Measurements from ENCODE around the gene PTRH1. TPM values are rescaled to one million over a fixed set of nuclear protein-coding genes. Genes with fewer than 3 reads are reported as not detected.
A peak's percentile ranks its signal among the peaks of the same experiment; 100 is the strongest.
"Not testable (repeated sequence)": the region's sequence is repeated elsewhere in the genome, so short reads cannot be mapped to it uniquely, and the experiment has no call there.

Gene PTRH1, protein sequence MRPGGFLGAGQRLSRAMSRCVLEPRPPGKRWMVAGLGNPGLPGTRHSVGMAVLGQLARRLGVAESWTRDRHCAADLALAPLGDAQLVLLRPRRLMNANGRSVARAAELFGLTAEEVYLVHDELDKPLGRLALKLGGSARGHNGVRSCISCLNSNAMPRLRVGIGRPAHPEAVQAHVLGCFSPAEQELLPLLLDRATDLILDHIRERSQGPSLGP
- total RNA-seq (ENCODE audit: low replicate concordance) = 13.2 and 17.2 TPM in 2 replicates

DNA sequence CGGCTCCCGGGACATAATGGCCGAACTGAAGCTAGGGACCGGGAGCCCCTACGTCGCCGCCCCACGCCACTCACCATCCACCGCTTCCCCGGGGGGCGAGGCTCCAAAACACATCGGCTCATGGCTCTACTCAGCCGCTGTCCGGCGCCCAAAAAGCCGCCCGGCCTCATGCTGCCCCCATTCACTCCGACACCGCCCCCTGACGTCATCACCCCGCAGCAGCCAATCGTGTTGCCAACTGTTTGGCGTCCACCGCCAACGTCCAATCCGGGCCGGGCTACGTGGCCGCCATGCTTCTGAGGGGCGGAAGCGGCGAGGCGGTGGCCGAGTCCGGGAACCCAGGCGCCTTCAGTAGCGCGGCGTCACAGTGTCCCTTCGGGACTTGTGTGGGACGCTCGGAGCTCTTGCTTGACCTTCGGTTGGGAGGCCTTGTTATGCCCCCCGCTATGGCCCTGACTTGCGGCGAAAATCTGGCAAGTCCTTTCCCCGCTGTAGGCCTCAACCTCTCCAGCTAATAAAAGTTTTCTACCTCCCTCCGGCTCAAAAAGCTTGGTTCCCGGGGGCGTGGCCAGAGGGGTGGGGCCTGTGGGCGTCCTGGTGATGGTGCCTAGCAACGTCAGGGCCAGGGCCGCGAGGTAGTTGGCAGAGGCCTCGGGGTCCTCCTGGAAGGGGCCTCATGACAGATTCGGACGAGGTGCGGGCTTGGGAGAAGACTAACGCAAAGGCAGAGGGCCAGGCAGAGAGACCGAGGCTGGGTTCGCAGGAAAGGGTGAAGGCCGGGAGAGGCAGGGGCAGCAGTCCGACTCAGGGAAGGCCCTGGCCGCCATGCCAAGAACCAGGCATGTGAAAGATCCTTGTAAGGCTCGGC is at the start of gene PTRH1, which contains the start of gene TTC16:
PTRH1 (minus strand) TSS at position 194 of the 868 bp plus-strand sequence; CDS start at position 170, 24 bp downstream.
TTC16 (plus strand) TSS at position 610 of the 868 bp plus-strand sequence; CDS start at position 677, 67 bp downstream.
- H3K4me3 ChIP-seq (ENCODE audit: low read depth, low read length) = peak within 1 kb of the TSS; percentile 88
- peak; percentile 94 for DNase-seq (ENCODE audit: low read depth)
- TF ChIP-seq, protein P1, sequence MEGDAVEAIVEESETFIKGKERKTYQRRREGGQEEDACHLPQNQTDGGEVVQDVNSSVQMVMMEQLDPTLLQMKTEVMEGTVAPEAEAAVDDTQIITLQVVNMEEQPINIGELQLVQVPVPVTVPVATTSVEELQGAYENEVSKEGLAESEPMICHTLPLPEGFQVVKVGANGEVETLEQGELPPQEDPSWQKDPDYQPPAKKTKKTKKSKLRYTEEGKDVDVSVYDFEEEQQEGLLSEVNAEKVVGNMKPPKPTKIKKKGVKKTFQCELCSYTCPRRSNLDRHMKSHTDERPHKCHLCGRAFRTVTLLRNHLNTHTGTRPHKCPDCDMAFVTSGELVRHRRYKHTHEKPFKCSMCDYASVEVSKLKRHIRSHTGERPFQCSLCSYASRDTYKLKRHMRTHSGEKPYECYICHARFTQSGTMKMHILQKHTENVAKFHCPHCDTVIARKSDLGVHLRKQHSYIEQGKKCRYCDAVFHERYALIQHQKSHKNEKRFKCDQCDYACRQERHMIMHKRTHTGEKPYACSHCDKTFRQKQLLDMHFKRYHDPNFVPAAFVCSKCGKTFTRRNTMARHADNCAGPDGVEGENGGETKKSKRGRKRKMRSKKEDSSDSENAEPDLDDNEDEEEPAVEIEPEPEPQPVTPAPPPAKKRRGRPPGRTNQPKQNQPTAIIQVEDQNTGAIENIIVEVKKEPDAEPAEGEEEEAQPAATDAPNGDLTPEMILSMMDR (IDR thresholded peaks at IDR 0.05; ENCODE audit: insufficient read depth, low read length) = no peak

DNA sequence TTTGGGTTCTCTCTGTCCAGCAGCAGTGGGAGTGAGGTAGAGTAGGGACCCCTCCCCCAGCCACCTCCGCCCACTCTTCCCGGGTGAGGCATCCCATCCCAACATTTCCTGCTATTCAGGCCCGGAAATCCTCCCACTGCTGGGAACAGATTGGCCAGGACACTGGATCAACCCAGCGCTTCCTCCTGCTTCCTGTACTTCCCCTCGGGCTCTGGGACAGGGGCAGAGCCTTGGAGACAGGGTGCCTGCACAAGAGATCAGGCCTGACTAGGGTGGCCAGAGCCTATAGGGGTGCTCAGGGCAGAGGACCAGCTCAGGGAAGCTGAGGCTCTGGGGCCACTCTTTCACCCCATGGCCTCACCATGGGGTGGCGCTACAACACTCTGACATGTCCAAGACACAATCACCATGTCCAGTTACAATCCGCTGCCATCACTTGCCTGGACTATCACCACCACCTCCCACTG is 48.5 kb upstream of the PTRH1 start:
- H3K4me3 ChIP-seq (ENCODE audit: low read depth, low read length) = no peak overlapping the region
- TF ChIP-seq, protein P1 (IDR thresholded peaks at IDR 0.05; ENCODE audit: insufficient read depth, low read length) = peak; percentile 10
- DNase-seq (ENCODE audit: low read depth) = no peak

DNA sequence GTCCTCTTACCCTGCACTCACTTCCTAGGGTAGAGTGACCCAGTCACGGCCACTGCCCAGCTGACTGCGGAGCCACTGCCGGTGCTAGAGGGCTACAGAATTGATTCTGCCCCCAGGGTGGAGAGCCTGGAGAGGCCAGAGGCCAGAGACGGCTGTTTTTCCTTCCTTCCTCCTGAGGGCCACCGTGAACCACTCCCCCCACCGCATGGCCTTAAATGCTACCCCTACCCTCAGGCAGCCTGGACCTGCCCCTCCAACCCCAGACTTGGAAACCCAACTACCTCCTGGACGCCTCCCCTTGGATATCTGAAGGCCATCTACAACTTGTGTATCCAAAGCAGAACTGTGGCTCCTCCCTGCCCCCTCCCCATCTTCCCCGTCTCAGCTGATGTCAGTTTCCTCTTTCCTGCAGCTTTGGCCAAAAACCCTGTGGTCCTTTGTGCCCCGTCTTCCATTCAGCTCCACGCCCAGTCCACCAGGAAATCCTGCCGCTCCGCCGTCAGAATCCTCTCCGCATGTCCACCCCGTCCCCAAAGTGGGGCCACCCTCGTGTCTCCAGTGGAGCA is 46.7 kb upstream of the PTRH1 start:
- TF ChIP-seq, protein P1 (IDR thresholded peaks at IDR 0.05; ENCODE audit: insufficient read depth, low read length) = no peak
- DNase-seq (ENCODE audit: low read depth) = no peak

DNA sequence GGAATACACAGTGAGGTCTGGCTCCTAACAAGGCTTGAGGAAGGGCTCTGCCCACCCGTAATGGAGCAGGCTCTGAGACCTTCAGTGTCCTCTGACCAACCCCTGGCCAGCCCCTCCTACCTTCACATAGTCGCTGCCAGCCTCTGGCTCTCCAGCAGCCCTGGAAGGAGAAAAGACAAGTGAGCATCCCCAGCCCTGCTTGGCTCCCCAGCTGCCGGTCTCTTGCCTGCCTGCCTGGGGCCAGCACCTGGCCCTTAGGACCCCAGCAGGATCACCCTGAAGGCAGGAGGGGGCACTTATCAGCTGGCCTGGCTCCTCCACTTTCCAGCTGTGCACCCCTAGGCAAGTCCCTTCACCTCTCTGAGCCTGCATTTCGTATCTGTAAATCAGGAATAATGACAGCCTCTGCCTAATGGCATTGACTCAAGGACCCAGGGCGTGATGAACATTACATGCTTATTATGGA is 46.1 kb upstream of the PTRH1 start:
- no peak overlapping the region for H3K4me3 ChIP-seq (ENCODE audit: low read depth, low read length)
- DNase-seq (ENCODE audit: low read depth) = no peak
- TF ChIP-seq, protein P1 (IDR thresholded peaks at IDR 0.05; ENCODE audit: insufficient read depth, low read length) = no peak

More for the DNA sequence above, 46.7 kb upstream of the PTRH1 start:
- no peak overlapping the region for H3K4me3 ChIP-seq (ENCODE audit: low read depth, low read length)

DNA sequence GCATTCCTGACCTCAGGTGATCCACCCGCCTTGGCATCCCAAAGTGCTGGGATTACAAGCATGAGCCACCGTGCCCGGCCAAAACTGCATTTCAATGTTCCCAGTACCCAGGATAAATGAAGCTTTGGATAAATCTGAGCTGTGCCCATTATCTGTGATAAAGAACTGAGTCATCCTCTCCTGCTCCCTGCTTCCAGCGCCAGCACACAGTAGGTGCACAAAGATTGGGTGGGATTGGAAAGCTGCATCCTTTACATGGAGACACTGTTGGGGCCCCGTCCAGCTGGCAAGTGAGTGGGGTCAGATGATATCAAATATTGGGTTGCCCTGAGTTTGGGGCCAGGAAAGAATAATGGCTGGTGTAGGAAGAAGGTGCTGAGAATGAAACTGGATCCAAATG is 45.6 kb upstream of the PTRH1 start:
- DNase-seq (ENCODE audit: low read depth) = no peak
- TF ChIP-seq, protein P1 (IDR thresholded peaks at IDR 0.05; ENCODE audit: insufficient read depth, low read length) = no peak
- H3K4me3 ChIP-seq (ENCODE audit: low read depth, low read length) = no peak overlapping the region

DNA sequence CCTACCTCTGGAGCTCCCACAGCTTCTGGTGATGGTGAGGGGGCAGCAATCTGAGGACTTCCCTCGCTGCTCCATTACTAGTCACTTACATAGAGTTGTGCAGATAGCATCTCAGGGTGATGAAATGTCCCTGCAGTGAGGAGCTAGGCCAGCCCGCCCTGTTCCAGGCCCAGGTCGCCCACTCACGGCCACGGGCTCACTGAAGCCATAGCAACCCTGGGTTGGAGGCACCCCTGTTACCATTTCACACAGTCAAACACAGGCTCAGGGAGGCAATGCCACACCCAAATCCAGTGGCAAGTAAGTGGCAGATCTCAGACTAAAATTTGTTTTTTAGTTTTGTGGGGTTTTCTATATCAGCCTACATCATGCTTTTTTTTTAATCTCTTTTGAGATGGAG is 43.4 kb upstream of the PTRH1 start:
- no peak for DNase-seq (ENCODE audit: low read depth)
- TF ChIP-seq, protein P1 (IDR thresholded peaks at IDR 0.05; ENCODE audit: insufficient read depth, low read length) = no peak
- no peak overlapping the region for H3K4me3 ChIP-seq (ENCODE audit: low read depth, low read length)

DNA sequence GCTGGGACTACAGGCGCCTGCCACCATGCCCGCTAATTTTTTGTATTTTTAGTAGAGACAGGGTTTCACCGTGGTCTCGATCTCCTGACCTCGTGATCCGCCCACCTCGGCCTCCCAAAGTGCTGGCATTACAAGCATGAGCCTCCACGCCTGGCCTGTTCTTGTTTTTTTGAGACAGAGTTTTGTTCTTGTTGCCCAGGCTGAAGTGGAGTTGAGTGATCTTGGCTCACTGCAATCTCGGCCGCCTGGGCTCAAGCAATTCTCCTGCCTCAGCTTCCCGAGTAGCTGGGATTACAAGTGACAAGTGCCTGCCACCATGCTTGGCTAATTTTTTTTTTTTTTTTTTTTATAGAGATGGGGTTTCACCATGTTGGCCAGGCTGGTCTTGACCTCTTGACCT is 41.3 kb upstream of the PTRH1 start:
- DNase-seq (ENCODE audit: low read depth); H3K4me3 ChIP-seq (ENCODE audit: low read depth, low read length): not testable (repeated sequence)
